GM21390 (cell line): ENCODE results near the gene KCTD10.
A peak's percentile ranks its signal among the peaks of the same experiment; 100 is the strongest.
"Not testable (repeated sequence)": the region's sequence is repeated elsewhere in the genome, so short reads cannot be mapped to it uniquely, and the experiment has no call there.

Experiments used
- ATAC-seq: cut with Tn5 transposase; IDR thresholded peaks from one replicate; pipeline ENCODE4 v1.9.1; 2021; ENCODE audit not compliant: unreplicated experiment

KCTD10 gene

GRCh38 chr12:109450980-109451379, 26.1 kb downstream of the KCTD10 start:
- ATAC-seq = no peak

DNA sequence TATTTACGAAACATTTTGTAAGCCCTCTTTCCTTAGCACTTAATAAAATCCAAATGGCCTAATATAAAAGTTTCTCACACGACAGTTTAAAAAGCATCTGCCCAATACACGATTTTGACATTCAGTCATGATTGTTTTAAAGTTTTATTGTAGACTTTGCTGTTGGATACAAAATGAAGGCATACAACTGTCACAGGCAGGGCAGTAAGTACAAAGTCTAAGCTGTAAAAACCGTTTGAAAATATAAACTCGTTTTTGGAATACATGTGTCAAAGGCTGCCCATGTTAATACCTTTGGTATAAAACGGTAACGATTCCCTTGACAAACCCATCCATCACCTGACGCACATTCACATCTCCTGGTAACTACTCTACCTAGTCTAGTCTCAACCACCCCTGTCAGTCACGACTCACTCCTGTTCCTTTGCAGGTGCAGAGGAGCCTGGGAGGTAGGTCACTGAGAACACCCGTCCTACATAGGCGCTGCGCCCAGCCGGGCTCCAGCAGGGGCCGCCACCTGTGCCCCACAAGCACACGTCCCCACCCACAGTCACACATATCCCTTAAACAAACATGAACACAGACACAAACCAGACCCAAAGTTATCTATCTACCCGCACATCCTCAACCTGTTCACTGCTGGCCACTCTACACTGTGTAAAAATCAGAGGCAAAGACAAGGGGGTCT, 27.1 kb downstream of the KCTD10 start:
- no peak for ATAC-seq

GRCh38 chr12:109448707-109449390, 28.3 kb downstream of the KCTD10 start:
- ATAC-seq = no peak

DNA sequence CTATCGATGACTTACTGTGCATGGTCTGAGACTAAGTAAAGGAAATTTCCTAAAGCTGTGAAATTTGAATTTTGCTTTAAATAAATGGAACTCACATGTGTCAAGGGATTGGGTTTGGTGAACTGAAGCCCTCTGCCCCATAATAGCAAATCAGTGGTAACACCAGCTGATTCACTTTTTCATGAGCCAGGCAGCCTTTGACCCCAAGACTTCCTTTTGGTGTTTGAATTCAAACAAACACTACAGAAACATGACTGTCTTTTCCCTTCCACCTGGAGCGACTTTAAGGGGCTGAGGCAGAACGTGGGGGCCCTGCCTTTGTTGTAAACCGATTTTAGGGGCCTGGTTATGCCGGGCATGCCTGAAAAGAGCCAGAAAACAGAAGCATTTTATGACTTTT, 28.8 kb downstream of the KCTD10 start:
- no peak for ATAC-seq

DNA sequence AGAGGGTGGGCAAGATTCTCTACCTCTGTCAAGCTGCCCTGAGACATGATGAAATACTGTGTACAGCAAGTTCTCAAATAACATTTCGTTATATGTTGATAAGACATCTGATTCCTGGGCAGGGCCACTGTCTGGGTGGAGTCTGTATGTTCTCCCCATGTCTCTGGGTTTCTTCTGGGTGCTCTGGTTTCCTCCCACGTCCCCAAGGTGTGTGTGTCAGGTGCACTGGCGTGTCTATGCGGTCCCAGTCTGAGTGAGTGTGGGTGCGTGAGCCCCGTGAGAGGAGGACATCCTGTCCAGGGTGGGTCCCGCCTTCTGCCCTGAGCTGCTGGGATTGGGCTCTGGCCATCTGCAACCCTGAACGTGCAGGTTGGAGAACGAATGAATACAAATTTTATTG, 29.6 kb downstream of the KCTD10 start:
- ATAC-seq = no peak

DNA sequence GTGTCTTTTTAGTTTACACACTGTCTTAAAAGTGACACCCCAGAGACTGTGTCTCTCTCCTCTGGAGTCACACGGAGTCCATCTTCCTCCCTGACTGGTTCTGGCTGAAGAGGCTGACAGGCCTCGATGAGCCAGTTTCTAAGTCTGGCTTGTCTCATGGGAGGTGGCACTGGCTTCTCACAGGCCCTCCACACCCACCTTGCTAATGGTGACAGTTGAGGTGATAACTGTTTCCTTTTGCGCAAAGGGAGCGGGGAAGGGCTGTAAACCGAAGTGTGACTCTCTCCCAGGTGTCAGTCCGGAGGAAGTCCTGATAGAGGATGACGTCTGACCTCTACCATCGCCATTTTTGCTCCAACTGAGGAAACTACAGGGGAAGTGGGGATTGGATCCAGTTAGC, 30.2 kb downstream of the KCTD10 start:
- no peak for ATAC-seq

GRCh38 chr12:109445191-109445609, 31.9 kb downstream of the KCTD10 start:
- ATAC-seq = no peak

DNA sequence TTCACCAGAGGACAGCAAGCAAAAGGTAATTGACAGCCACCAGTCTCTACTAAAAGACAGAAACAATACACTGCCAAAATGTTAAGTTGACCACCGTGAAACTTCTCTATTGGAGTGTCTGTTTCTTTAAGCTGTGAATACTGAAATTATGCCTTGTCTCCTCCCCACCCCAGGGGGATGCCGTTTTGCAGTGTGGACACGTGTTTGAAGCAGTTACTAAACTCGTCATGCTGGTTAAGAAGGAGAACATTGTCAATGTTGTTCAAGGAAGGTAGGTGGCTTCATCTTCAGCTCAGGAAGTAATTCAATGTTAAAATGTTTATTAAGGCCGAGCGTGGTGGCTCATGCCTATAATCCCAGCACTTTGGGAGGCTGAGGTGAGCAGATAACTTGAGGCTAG, 32.8 kb downstream of the KCTD10 start:
- no peak for ATAC-seq

GRCh38 chr12:109443794-109444193, 33.3 kb downstream of the KCTD10 start:
- ATAC-seq = no peak

- no peak for ATAC-seq
These were observed 36.1 kb downstream of the KCTD10 start for GRCh38 chr12:109440851-109441490.

DNA sequence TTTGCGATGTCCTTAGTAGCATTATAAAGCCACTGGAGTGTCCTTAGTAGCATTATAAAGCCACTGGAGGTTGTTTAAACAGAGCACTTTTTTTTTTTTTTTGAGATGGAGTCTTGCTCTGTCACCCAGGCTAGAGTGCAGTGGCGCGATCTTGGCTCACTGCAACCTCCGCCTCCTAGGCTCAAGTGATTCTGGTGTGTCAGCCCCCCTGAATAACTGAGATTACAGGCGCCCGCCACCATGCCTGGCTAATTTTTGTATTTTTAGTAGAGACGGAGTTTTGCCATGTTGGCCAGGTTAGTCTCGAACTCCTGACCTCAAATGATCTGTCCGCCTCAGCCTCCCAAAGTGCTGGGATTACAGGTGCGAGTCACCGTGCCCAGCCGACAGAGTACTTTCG, 37.1 kb downstream of the KCTD10 start:
- not testable (repeated sequence) for ATAC-seq

- ATAC-seq = no peak
These were observed 37.9 kb downstream of the KCTD10 start for GRCh38 chr12:109439181-109439580.

GRCh38 chr12:109436188-109436560, 40.9 kb downstream of the KCTD10 start:
- ATAC-seq = no peak

- ATAC-seq = no peak
These were observed 41.5 kb downstream of the KCTD10 start for GRCh38 chr12:109435428-109436187.

GRCh38 chr12:109434582-109434981, 42.5 kb downstream of the KCTD10 start:
- ATAC-seq = no peak

DNA sequence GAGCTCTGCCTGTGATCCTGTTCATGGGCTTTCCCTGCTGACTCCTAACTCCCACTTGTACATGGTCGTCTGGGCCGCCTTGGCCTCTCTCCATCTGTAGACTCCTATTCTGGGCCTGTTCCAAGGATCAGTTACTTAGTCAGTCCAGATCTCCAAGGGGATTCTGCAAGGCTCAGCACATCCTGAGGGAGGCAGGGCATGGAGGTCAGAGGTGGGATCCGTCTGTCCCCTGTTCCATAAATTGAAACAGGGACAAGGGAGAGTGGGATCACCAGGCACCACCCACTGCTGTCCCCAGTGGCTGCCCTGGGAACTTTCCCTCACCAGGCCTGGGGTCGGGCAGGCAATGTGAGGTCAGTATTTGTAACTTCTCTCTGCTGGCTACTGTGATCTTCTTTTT, 43.5 kb downstream of the KCTD10 start:
- ATAC-seq = no peak

DNA sequence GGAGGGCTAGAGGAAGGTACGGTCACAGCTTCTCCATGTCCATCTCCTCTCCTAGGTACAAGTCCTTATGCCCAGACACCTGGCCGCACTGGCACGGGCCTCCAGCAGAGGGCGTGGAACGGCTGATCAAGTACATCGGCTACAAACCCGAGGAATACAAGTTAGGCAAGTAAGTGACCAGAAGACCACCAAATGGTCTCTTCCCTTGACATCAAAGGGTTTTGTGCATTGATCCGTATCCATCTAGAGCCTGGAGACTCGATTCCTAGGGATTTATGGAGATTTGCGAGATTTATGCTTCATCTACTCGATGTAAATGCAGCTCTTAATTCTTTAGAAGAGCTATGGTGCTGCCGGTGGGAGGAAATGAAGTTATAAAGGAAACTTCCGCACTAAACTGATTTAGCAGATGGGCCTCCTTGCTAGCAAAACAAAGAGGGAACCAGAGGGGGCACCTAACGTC, 44.2 kb downstream of the KCTD10 start:
- ATAC-seq = peak; percentile 53

DNA sequence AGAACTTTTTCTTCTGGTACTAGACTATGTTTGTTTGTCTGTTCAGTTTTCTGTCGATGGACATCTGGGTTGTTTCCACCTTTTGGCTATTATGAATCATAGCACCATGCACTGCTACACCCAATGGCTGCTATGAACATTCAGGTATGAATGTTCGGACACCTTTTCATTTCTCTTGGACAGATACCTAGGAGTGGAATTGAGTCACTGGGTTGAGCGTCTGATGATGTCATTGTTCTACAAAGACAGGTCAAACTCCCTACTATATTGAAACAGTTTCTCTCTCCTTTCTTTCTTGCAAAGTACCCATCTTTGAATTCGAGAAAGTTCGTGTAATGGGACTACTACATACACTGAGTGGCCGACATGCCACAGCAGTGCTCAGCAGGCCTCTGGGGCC, 44.7 kb downstream of the KCTD10 start:
- ATAC-seq = no peak

GRCh38 chr12:109430244-109430643, 46.9 kb downstream of the KCTD10 start:
- ATAC-seq = no peak

- ATAC-seq = not testable (repeated sequence)
These were observed 48.3 kb downstream of the KCTD10 start for GRCh38 chr12:109428804-109429203.

- peak; percentile 76 for ATAC-seq
These were observed 49.0 kb downstream of the KCTD10 start for GRCh38 chr12:109428037-109428629.
